Ascending aorta (tissue), 2 donors: Measurements from ENCODE around the gene ARID5B. TPM values are rescaled to one million over a fixed set of nuclear protein-coding genes. Genes with fewer than 3 reads are reported as not detected.
A peak's percentile ranks its signal among the peaks of the same experiment; 100 is the strongest.

ENCODE experiments used
- DNase-seq, 2 donors: peaks; one replicate each; pipeline ENCODE4 v3.0.0-alpha.2; 2019; ENCODE audit warnings: low spot score in 2 of 2
- H3K27ac ChIP-seq, 2 donors: fragments of 200-600 bp; sonication (generic); one replicate each; pipeline ENCODE4 v1.5.1; 2016 to 2017; ENCODE audit warnings: mild to moderate bottlenecking in 1 of 2
- H3K27me3 ChIP-seq: fragments of 200-600 bp; sonication (generic); one replicate; pipeline ENCODE4 v1.5.1; 2017
- H3K36me3 ChIP-seq, 2 donors: fragments of 200-600 bp; sonication (generic); one replicate each; pipeline ENCODE4 v1.5.1; 2016
- H3K4me1 ChIP-seq, 2 donors: fragments of 200-600 bp; sonication (generic); one replicate each; pipeline ENCODE4 v1.5.1; 2016 to 2017; ENCODE audit warnings: mild to moderate bottlenecking in 1 of 2
- H3K4me3 ChIP-seq, 2 donors: fragments of 200-600 bp; sonication (generic); one replicate each; pipeline ENCODE4 v1.5.1; 2016 to 2017; ENCODE audit warnings: mild to moderate bottlenecking in 1 of 2
- H3K9me3 ChIP-seq, 2 donors: fragments of 200-600 bp; sonication (generic); one replicate each; pipeline ENCODE4 v1.5.1; 2016
- intact Hi-C: fragments of 100-400 bp; cut with DNase I; formaldehyde crosslinking; loops from one replicate; pipeline ENCODE4 v1.15.1; 2023
- total RNA-seq: library from RNA; depleted of rRNA; stranded (reverse); fragments of >200 nt; gene quantifications from one replicate; pipeline ENCODE4 v1.1.0, GENCODE V29; 2016
- TF ChIP-seq, protein P1 (sequence below), 3 experiments: fragments of 200-600 bp in 2 of 3; fragments of 450-650 bp in 1 of 3; sonication (generic) in 2 of 3; IDR thresholded peaks; one replicate each; pipeline ENCODE4 v1.5.1; 2016 to 2019; ENCODE audit warnings: antibody characterized with exemption in 3 of 3, mild to moderate bottlenecking in 1 of 3, moderate library complexity in 1 of 3

Gene ARID5B
- total RNA-seq, 1 donor from 2014 or later, result 92.5 TPM

GRCh38 chr10:62073429-62073828 lies 171.9 kb downstream of the ARID5B start:
- no peak overlapping the region for H3K4me3 ChIP-seq
- TF ChIP-seq, protein P1, sequence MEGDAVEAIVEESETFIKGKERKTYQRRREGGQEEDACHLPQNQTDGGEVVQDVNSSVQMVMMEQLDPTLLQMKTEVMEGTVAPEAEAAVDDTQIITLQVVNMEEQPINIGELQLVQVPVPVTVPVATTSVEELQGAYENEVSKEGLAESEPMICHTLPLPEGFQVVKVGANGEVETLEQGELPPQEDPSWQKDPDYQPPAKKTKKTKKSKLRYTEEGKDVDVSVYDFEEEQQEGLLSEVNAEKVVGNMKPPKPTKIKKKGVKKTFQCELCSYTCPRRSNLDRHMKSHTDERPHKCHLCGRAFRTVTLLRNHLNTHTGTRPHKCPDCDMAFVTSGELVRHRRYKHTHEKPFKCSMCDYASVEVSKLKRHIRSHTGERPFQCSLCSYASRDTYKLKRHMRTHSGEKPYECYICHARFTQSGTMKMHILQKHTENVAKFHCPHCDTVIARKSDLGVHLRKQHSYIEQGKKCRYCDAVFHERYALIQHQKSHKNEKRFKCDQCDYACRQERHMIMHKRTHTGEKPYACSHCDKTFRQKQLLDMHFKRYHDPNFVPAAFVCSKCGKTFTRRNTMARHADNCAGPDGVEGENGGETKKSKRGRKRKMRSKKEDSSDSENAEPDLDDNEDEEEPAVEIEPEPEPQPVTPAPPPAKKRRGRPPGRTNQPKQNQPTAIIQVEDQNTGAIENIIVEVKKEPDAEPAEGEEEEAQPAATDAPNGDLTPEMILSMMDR (IDR thresholded peaks at IDR 0.05), result no peak
- DNase-seq, result no peak
- H3K36me3 ChIP-seq, result peaks cover 28 to 76% of the 10 kb centered on the region in 2 donors
- no peaks in the 10 kb centered on the region for H3K27me3 ChIP-seq
- intact Hi-C loops, result no loop called here
- H3K9me3 ChIP-seq, result no peaks in the 10 kb centered on the region
- peak overlapping the region in 1 of 2 donors; percentile 26 for H3K27ac ChIP-seq
- H3K4me1 ChIP-seq, result peaks cover 22 to 63% of the 10 kb centered on the region in 2 donors

GRCh38 chr10:62075414-62075813 lies 173.9 kb downstream of the ARID5B start:
- DNase-seq, result no peak
- Histone ChIP-seq H3K4me1 (peaks cover 20 to 67% of the 10 kb centered on the region in 2 donors), H3K36me3 (peaks cover 35 to 76% of the 10 kb centered on the region in 2 donors), H3K4me3 (peak overlapping the region in 1 of 2 donors; percentile 9), H3K27ac (peak overlapping the region; percentile 70 to 73), H3K9me3 (no peaks in the 10 kb centered on the region), H3K27me3 (no peaks in the 10 kb centered on the region)
- TF ChIP-seq, protein P1 (IDR thresholded peaks at IDR 0.05), result no peak
- intact Hi-C loops, result no loop called here

DNA sequence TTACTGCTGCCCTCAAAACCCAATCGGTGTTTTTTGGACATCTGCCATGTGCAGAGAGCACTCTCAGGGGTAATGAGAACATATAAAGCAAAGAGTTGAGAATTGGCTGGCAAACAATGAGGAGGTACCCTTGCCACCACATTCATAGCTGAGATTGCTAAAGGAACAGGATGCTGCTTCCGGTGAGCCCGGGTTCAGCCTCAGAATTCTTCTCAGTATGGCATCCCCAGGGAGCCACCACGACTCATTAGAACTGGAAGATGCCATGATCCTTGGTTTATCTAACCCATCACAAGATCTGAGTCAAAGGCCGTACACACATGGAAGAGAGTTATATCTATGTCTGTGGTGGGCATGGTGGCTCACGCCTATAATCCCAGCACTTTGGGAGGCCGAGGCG lies 174.4 kb downstream of the ARID5B start:
- no peak overlapping the region for H3K4me3 ChIP-seq
- H3K27ac ChIP-seq, result peak overlapping the region; percentile 70 to 73
- no peaks in the 10 kb centered on the region for H3K9me3 ChIP-seq
- peaks cover 20 to 72% of the 10 kb centered on the region in 2 donors for H3K4me1 ChIP-seq
- TF ChIP-seq, protein P1 (IDR thresholded peaks at IDR 0.05), result no peak
- DNase-seq, result no peak
- no peaks in the 10 kb centered on the region for H3K27me3 ChIP-seq
- intact Hi-C loops, result no loop called here
- H3K36me3 ChIP-seq, result peaks cover 35 to 71% of the 10 kb centered on the region in 2 donors

DNA sequence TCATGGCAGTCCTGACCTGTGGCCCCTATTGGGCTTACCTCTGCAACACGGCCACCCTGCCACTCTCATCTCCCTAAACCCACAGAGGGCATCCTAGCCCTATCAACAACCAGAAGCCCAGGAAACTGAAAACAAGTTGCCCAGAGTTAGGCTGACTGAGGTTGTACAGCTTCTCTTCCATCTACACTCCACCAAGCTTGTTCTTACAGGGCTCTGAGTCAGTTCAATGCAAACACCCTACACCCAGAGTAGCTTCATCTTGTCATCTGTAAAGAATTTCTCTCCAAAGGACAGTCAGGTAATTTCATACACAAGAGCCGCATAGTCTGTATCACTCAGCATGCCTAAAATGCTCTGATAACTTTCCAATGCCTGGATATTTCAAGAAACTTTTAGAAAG lies 175.4 kb downstream of the ARID5B start:
- intact Hi-C loops, result no loop called here
- Histone ChIP-seq H3K27ac (peak overlapping the region; percentile 70 to 73), H3K9me3 (no peaks in the 10 kb centered on the region), H3K4me3 (peak overlapping the region in 1 of 2 donors; percentile 28), H3K4me1 (peaks cover 27 to 77% of the 10 kb centered on the region in 2 donors), H3K27me3 (no peaks in the 10 kb centered on the region), H3K36me3 (peaks cover 27 to 62% of the 10 kb centered on the region in 2 donors)
- TF ChIP-seq, protein P1 (IDR thresholded peaks at IDR 0.05), result no peak
- no peak for DNase-seq

DNA sequence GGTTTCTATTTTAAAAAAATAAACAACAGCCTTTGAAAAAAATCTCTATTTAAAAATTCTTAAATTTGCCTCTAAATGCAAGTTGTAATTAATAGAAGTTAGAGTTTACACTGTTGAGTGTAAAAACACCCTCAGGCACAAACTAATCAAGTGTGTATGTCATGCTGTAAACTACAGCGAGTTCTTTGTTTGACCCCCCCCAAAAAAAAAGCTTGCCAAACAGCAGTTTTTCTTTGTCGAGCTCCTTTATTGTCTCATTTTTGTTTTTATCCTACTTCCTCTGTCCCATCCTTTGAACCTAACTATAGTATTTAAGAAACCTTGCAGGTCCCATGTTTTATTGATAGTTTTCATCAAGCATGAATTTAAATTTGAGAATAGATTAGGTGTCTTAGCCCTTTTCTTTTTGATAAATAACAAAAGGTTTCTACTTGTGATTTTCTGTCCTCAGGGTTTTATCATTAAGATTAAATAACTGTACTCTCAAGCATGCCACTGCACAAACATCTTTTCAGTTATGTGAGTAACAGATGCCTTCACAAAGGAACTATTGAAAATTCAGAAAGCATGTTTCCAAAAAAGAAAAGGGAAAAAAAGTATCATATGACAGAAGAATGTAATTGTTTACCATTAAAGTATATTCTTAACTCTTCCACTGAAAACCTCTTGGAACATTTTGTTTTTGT lies 176.0 kb downstream of the ARID5B start:
- Histone ChIP-seq H3K9me3 (no peaks in the 10 kb centered on the region), H3K27ac (peak overlapping the region; percentile 70 to 73), H3K4me3 (no peak overlapping the region), H3K27me3 (no peaks in the 10 kb centered on the region), H3K36me3 (peaks cover 21 to 56% of the 10 kb centered on the region in 2 donors), H3K4me1 (peaks cover 27 to 77% of the 10 kb centered on the region in 2 donors)
- no peak for DNase-seq
- TF ChIP-seq, protein P1 (IDR thresholded peaks at IDR 0.05), result no peak
- intact Hi-C loops, result no loop called here
